HG03460 (cell line): ENCODE data around the gene CHI3L2.

ENCODE experiments used
- ATAC-seq: cut with Tn5 transposase; IDR thresholded peaks from one replicate; pipeline ENCODE4 v1.9.1; 2021; ENCODE audit not compliant: unreplicated experiment

CHI3L2 gene

DNA sequence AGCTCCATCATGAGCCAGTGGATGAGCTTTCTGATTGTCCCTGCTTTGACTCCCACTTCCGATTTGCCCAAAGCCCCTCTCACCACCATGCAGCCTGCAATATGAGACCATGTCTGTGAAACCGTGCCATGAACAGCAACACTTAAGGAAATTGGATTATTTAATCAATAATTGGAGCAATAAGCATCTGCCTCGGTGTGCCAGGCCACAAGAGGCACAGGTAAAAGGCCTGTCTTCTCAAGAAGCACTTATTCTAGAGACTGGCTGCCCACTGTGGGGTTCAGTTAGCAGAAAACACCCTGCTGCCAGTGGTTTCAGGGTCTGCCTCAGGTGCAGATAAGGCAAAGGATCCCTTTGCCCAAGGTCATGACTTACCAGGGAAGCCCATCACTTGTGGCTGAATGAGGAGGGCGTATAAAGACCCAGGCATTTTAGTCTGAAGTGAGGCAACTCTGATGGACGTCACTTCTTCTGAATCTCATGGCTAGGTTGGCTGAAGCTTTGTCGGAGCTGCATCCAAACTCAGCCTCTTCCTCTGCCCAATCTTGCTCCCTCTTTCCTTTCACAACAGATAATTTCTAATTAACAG lies 7.1 kb upstream of the CHI3L2 start:
- no peak for ATAC-seq

DNA sequence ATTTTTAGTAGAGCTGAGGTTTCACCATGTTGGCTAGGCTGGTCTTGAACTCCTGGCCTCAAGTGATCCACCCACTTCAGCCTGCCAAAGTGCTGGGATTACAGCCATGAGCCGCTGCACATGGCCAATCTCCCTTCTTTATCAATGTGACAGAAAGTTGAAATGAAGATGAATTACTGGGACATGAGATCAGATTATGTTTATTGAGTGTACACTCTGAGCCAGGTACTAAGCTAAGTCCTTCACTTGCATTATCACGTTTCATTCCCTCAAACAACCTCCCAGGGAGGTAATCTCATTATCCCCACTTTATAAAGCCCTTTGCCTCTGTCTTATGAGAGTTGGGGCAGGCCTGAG lies 6.3 kb upstream of the CHI3L2 start:
- no peak for ATAC-seq

- ATAC-seq, result peak; percentile 58
Observed at GRCh38 chr1:111221633-111222291, 5.8 kb upstream of the CHI3L2 start.

- peak; percentile 22 for ATAC-seq
Observed at GRCh38 chr1:111222308-111223125, 5.0 kb upstream of the CHI3L2 start.

DNA sequence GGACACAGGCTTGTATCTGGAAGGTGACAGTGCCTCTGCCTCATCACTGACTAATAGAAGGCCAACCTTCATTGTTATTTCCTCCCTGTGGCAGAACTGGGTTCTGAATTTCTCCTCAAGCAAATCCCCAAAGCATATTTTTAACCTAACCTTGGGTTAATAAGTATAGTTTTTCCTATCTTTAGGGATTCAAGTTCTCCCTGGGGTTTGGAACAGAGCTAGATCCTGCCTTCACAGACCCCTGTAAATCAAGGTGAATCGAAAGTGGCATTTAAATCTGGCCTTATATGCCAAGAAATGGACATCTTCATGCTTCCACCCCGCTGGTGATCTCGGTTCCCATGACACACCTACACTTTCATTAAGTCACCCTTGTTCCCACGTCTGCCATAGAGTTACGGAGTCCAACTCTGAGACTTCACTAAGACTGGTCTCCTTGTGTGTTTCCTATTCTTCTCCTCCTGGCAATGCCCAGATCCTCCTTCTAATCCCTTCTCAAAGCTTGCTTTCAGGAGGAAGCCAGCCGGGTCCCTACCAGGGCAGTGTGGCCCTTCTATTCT lies 4.3 kb upstream of the CHI3L2 start:
- no peak for ATAC-seq

- ATAC-seq, result no peak
Observed at GRCh38 chr1:111225091-111225490, 2.4 kb upstream of the CHI3L2 start.

GRCh38 chr1:111225717-111226400 lies 1.7 kb upstream of the CHI3L2 start:
- no peak for ATAC-seq

- no peak for ATAC-seq
Observed at GRCh38 chr1:111227851-111228747, 586 bp downstream of the CHI3L2 start.

DNA sequence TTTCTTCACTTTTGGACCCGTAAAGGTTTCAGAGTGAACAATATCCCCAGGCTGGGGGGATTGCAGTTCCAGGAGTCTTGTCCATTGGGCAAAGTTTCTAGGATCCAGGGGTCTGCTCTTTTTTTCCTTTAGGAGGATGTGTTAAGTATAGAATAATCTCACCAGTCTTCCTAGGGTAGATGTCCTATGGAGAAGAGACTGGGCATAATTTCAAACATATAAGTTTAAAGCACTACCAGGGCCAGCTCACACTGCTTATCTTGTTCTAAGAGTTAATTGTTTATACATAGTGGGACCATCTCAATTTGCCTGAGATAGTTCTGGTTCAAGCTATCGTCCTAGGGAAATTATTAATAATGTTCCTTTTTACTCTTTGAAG lies 1.2 kb downstream of the CHI3L2 start:
- no peak for ATAC-seq

DNA sequence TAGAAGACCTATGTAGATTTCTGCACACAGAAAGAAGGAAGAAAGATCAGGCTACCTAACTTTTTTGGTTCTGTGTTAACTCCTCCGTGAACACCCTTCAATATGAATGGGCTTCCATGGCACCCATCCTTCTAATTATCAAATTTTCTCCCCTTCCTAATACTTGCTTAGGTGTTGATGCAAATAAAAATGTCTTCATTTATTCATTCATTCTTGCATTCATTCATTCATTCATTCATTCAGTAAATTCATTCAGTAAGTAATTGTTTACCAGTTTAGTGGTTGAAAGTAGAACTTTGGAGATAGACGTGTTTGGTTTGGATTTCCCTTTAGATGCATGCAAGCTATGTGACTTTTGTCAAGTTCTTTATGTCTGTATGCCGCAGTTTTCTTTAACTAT lies 4.6 kb downstream of the CHI3L2 start:
- no peak for ATAC-seq

DNA sequence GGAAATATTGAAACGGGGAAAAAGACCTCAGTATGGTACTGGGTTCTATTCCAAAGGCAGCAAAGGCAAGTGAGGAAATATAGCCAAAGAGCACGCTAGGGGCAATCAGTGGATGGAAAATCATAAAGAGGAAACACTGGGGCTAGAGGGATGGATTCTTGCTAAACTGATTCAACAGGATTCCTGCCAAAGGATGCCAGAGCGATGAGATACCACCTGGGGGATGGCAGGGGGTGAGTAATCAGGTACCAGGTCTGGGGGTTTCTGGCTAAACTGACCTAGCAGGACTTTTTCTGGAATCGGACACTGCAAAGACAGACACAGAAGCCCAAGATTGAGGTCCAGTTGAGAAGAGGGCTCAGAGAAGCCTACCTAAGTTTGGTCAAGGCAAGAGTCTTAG lies 6.7 kb downstream of the CHI3L2 start:
- no peak for ATAC-seq

DNA sequence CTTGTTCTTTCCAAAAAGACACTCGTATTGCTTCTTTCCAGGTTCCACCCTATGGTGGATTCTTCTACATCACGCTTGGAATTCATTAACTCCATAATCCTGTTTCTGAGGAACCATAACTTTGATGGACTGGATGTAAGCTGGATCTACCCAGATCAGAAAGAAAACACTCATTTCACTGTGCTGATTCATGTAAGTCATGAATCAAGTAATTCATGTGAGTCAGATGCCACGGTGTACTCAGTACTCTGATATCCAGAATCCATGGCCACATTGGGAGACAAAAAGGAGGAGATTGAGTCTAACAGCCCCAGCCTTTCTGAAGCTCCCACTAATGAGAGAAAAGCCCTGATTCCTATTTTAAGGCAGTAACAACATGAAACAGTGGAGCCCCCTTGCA lies 7.4 kb downstream of the CHI3L2 start:
- ATAC-seq, result no peak

GRCh38 chr1:111236379-111236778 lies 8.9 kb downstream of the CHI3L2 start:
- no peak for ATAC-seq

GRCh38 chr1:111236806-111237205 lies 9.3 kb downstream of the CHI3L2 start:
- ATAC-seq, result no peak

DNA sequence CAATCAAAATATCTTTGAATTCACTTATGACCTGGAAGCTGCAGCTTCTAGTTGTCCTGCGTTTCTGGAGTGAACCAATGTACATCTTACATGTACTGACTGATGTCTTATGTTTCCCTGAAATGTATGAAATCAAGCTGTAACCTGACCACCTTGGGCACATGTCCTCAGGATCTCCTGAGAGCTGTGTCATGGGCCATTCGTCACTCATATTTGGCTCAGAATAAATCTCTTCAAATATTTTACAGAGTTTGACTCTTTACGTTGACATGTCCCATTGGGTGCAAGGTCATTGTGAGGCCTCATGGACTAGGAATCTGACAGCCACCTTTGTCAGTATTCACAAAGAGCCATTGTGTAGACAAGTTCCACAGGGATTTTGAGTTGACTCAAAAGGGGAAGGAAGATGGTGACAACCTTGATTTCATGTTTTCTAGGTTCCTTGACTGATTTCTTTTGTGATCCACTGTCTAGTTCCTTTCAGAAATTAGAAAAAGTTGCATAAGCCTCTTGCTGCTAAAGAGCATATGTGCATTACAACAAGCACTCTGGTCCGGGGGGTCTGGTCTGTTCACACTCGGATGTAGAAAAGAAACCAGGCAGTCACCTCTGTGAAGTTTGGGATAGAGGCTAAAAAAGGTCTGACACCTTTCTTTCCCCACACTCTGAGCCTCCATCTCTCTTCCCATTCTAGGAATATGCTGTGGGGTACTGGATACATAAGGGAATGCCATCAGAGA lies 10.7 kb downstream of the CHI3L2 start:
- no peak for ATAC-seq

GRCh38 chr1:111241797-111242196 lies 14.3 kb downstream of the CHI3L2 start:
- no peak for ATAC-seq

- ATAC-seq, result no peak
Observed at GRCh38 chr1:111242805-111243523, 15.5 kb downstream of the CHI3L2 start.

DNA sequence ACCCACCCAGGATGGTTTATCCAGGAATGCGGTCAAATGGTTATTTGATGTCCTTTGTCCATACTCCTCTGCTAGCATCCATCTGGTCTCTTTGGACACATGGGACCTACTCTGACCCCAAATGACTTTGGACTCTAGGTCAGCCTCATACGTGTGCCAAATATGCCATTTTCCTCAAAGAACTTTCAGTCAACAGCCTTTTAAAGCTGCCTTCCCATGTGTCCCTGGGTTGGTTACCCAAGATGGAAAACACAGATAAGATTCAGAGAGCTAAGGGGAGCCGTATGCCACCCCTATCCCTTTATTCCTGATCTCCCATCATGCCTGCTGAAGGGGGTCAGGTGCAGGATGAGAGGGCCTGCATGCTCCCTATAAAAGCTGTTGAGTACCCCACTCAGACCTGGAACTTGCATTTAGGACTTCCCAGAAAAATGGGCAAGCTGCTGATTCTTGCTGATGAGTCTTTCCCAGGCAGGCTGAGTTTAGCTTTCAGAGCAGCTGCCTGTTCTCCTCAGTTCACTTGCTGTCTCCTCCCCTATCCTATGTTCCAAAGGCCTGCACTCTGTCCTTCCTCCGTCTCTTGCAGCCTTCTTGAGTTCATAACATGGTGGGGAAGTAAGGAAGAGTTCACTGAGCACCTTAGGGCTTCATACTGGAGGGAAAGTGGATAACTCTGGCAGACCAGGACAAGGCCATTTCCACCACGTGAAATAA lies 19.8 kb downstream of the CHI3L2 start:
- ATAC-seq, result no peak
